Measurements from ENCODE around the gene MED25. TPM values are rescaled to one million over a fixed set of nuclear protein-coding genes. Genes with fewer than 3 reads are reported as not detected.
A peak's percentile ranks its signal among the peaks of the same experiment; 100 is the strongest.

Gene MED25
- total and polyA plus RNA-seq, 9 of the 15 experiments (the other 6 are each of a cell fraction or from before 2014, with no cell fraction given), result 4.1 to 93.9 (median 19.3) TPM

DNA sequence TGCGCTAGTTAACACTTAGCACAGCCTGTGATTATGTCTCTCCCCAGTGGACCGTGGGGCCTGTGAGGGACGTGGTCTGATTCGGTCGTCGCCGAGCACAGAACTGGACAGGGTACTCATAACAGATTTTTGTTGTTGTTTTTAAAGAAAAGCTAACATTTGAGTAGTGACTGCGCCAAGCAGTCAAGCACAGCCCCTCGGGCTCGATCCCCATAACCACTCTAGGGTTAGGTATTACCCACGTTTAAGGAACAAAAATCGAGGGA lies 32.1 kb downstream of the MED25 start (continued):
- TF ChIP-seq, protein P1, sequence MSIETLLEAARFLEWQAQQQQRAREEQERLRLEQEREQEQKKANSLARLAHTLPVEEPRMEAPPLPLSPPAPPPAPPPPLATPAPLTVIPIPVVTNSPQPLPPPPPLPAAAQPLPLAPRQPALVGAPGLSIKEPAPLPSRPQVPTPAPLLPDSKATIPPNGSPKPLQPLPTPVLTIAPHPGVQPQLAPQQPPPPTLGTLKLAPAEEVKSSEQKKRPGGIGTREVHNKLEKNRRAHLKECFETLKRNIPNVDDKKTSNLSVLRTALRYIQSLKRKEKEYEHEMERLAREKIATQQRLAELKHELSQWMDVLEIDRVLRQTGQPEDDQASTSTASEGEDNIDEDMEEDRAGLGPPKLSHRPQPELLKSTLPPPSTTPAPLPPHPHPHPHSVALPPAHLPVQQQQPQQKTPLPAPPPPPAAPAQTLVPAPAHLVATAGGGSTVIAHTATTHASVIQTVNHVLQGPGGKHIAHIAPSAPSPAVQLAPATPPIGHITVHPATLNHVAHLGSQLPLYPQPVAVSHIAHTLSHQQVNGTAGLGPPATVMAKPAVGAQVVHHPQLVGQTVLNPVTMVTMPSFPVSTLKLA (conservative IDR thresholded peaks at IDR 0.05), result no peak
- TF ChIP-seq PURB (CRISPR knock-in tag; IDR thresholded peaks at IDR 0.05; ENCODE audit: low read depth), result no peak
- no peak for TF ChIP-seq CREBBP (IDR thresholded peaks at IDR 0.05; ENCODE audit: low read depth, low read length)
- no peak for TF ChIP-seq ZNF76 (CRISPR knock-in tag; IDR thresholded peaks at IDR 0.05; ENCODE audit: borderline replicate concordance)
- TF ChIP-seq GABPB1 (CRISPR knock-in tag; IDR thresholded peaks at IDR 0.05), result no peak
- TF ChIP-seq RBM15 (IDR thresholded peaks at IDR 0.05; ENCODE audit: insufficient read depth, low read length), result no peak
- peak; percentile 79; the same call in 1 of the 2 replicates for TF ChIP-seq HDGF (IDR thresholded peaks at IDR 0.05)
- TF ChIP-seq TCFL5 (CRISPR knock-in tag; conservative IDR thresholded peaks at IDR 0.05), result no peak
- TF ChIP-seq ZNF311 (CRISPR knock-in tag; IDR thresholded peaks at IDR 0.05), result no peak
- no peak for TF ChIP-seq SMAD4 (CRISPR knock-in tag; conservative IDR thresholded peaks at IDR 0.05)
- no peak for TF ChIP-seq ZNF75A (CRISPR knock-in tag; IDR thresholded peaks at IDR 0.05)
- no peak for TF ChIP-seq KDM1A (IDR thresholded peaks at IDR 0.05)
- TF ChIP-seq, protein P2, sequence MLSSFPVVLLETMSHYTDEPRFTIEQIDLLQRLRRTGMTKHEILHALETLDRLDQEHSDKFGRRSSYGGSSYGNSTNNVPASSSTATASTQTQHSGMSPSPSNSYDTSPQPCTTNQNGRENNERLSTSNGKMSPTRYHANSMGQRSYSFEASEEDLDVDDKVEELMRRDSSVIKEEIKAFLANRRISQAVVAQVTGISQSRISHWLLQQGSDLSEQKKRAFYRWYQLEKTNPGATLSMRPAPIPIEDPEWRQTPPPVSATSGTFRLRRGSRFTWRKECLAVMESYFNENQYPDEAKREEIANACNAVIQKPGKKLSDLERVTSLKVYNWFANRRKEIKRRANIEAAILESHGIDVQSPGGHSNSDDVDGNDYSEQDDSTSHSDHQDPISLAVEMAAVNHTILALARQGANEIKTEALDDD (IDR thresholded peaks at IDR 0.05), result 0 out of 2 replicates have a peak, but pooled peaks have one; percentile 5
- TF ChIP-seq, protein P3, sequence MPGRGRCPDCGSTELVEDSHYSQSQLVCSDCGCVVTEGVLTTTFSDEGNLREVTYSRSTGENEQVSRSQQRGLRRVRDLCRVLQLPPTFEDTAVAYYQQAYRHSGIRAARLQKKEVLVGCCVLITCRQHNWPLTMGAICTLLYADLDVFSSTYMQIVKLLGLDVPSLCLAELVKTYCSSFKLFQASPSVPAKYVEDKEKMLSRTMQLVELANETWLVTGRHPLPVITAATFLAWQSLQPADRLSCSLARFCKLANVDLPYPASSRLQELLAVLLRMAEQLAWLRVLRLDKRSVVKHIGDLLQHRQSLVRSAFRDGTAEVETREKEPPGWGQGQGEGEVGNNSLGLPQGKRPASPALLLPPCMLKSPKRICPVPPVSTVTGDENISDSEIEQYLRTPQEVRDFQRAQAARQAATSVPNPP (IDR thresholded peaks at IDR 0.05; ENCODE audit: borderline replicate concordance, insufficient read depth, insufficient read length), result no peak
- TF ChIP-seq GTF2F1 (IDR thresholded peaks at IDR 0.05; ENCODE audit: low read depth, low read length), result no peak
- TF ChIP-seq SLC30A9 (CRISPR knock-in tag; IDR thresholded peaks at IDR 0.05), result no peak
- TF ChIP-seq, protein P4, sequence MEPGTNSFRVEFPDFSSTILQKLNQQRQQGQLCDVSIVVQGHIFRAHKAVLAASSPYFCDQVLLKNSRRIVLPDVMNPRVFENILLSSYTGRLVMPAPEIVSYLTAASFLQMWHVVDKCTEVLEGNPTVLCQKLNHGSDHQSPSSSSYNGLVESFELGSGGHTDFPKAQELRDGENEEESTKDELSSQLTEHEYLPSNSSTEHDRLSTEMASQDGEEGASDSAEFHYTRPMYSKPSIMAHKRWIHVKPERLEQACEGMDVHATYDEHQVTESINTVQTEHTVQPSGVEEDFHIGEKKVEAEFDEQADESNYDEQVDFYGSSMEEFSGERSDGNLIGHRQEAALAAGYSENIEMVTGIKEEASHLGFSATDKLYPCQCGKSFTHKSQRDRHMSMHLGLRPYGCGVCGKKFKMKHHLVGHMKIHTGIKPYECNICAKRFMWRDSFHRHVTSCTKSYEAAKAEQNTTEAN (CRISPR knock-in tag; IDR thresholded peaks at IDR 0.05), result no peak
- TF ChIP-seq SIN3A (IDR thresholded peaks at IDR 0.05; ENCODE audit: borderline replicate concordance in 2 of 2, control insufficient read depth in 1 of 2, low read depth in 2 of 2, low read length in 2 of 2), result 0 out of 4 replicates have a peak, but pooled peaks of 1 of the 2 experiments have one; percentile 28
- TF ChIP-seq, protein P5, sequence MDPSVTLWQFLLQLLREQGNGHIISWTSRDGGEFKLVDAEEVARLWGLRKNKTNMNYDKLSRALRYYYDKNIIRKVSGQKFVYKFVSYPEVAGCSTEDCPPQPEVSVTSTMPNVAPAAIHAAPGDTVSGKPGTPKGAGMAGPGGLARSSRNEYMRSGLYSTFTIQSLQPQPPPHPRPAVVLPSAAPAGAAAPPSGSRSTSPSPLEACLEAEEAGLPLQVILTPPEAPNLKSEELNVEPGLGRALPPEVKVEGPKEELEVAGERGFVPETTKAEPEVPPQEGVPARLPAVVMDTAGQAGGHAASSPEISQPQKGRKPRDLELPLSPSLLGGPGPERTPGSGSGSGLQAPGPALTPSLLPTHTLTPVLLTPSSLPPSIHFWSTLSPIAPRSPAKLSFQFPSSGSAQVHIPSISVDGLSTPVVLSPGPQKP (CRISPR knock-in tag; IDR thresholded peaks at IDR 0.05), result no peak
- no peak for TF ChIP-seq POLR2AphosphoS2 (IDR thresholded peaks at IDR 0.05; ENCODE audit: low read length)
- TF ChIP-seq, protein P6, sequence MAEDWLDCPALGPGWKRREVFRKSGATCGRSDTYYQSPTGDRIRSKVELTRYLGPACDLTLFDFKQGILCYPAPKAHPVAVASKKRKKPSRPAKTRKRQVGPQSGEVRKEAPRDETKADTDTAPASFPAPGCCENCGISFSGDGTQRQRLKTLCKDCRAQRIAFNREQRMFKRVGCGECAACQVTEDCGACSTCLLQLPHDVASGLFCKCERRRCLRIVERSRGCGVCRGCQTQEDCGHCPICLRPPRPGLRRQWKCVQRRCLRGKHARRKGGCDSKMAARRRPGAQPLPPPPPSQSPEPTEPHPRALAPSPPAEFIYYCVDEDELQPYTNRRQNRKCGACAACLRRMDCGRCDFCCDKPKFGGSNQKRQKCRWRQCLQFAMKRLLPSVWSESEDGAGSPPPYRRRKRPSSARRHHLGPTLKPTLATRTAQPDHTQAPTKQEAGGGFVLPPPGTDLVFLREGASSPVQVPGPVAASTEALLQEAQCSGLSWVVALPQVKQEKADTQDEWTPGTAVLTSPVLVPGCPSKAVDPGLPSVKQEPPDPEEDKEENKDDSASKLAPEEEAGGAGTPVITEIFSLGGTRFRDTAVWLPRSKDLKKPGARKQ (CRISPR knock-in tag; IDR thresholded peaks at IDR 0.05), result 0 out of 2 replicates have a peak, but pooled peaks have one; percentile 13
- no peak for TF ChIP-seq HNRNPH1 (optimal IDR thresholded peaks at IDR 0.05; ENCODE audit: low read depth, low read length)

All from K562 (cell line).